Pancreas (tissue), 10 donors: ENCODE results near the gene TP53BP1. TPM values are rescaled to one million over a fixed set of nuclear protein-coding genes. Genes with fewer than 3 reads are reported as not detected.

ENCODE experiments used
- ATAC-seq, 4 donors: fragments of 200-7000 bp; cut with Tn5 transposase; one replicate each; pipeline versions ENCODE4 v1.8.0 to v1.9.1; 2020; ENCODE audit warnings: mild to moderate bottlenecking in 4 of 4, moderate library complexity in 4 of 4
- DNase-seq, 6 donors: peaks; one replicate each; pipeline ENCODE4 v3.0.0-alpha.2; 2020
- FAIRE-seq: peaks from 2 replicates; lab custom pipeline; 2012; peaks lifted over from hg19 to GRCh38; lab: Jason Lieb, UNC
- H3K27ac ChIP-seq, 4 donors: fragments of 200-600 bp; sonication (generic); 1 replicate in 3 of 4; 2 replicates in 1 of 4; pipeline versions ENCODE4 v1.5.0 to v1.8.0; 2020
- H3K27me3 ChIP-seq, 4 donors: fragments of 200-600 bp; one replicate each; pipeline ENCODE4 v1.8.0; 2021
- H3K36me3 ChIP-seq, 3 donors: fragments of 200-600 bp; sonication (generic) in 1 of 3; one replicate each; pipeline versions ENCODE4 v1.5.0 to v1.8.0; 2020 to 2021
- H3K4me1 ChIP-seq, 3 donors: fragments of 200-600 bp; one replicate each; pipeline ENCODE4 v1.8.0; 2021
- H3K4me3 ChIP-seq, 4 donors: fragments of 200-600 bp; sonication (generic) in 2 of 4; one replicate each; pipeline versions ENCODE4 v1.5.0 to v1.8.0; 2020 to 2021
- H3K9me3 ChIP-seq, 4 donors: fragments of 200-600 bp; one replicate each; pipeline ENCODE4 v1.8.0; 2021
- CTCF ChIP-seq, 4 donors: fragments of 200-600 bp; sonication (generic) in 3 of 4; IDR thresholded peaks; one replicate each; pipeline versions ENCODE4 v1.5.0 to v1.8.0; 2021; ENCODE audit warnings: antibody characterized with exemption in 4 of 4
- WGBS, 2 donors: extraction: QIAGEN DNeasy Blood & Tissue Kit; methylation state at CpG; one replicate each; pipeline ENCODE4 v1.1.7; 2013; 5-methylcytosine and 5-hydroxymethylcytosine counted together
- intact Hi-C, 3 donors: fragments of 100-400 bp; cut with DNase I; formaldehyde crosslinking; loops; one replicate each; pipeline versions ENCODE4 v1.11.1 to v1.14.2; 2022
- polyA plus RNA-seq, 2 donors: library from polyadenylated mRNA; stranded (reverse); fragments of 200-250 nt; gene quantifications; one replicate each; pipeline ENCODE4 v1.2.3, GENCODE V29; 2013
- total RNA-seq, 6 donors: library from RNA; stranded (reverse); fragmentation: NEBNext Ultra II Directional in 4 of 6; extraction: Animal tissue kit (Norgen Biotek cat#: 25700) in 4 of 6; gene quantifications; one replicate each; pipeline versions ENCODE4 v1.2.1 to v1.2.4, GENCODE V29; 2021 to 2023
- donor health status: healthy with polysubstance abuse.
- donor health status: DM: no; HTN: no; CAD: no; lungs with moderate emphysema.
- donor health status: DM: no; HTN: no; CAD: no.
- donor health status: control.
- donor health status: control.
- donor health status: Bipolar disorder and iron deficiency.
- donor health status: DM: yes; HTN: yes; CAD: no.
- donor health status: DM: no; HTN: no; CAD: no.
- donor health status: DM: no; HTN: no; CAD: no.
- donor health status: DM: yes; HTN: yes; CAD: no.

TP53BP1 gene
- total and polyA plus RNA-seq, 8 donors: 12.4 to 31.8 (median 15.2) TPM

- peak; percentile 56 for FAIRE-seq
- WGBS, 2 donors: 75 to 81% methylated on average over 4 of the region's 4 CpGs
Measured at GRCh38 chr15:43483297-43484128, 9.4 kb downstream of the TP53BP1 start.

GRCh38 chr15:43473885-43474284 is 19.1 kb downstream of the TP53BP1 start:
- DNase-seq (peak in 1 of 6 donors; percentile 60), ATAC-seq (no peak), FAIRE-seq (no peak)
- Histone ChIP-seq H3K9me3 (no peaks in the 10 kb centered on the region), H3K27ac (no peak overlapping the region), H3K4me1 (no peaks in the 10 kb centered on the region), H3K36me3 (peaks cover 0 to 66% (median 20%) of the 10 kb centered on the region in 3 donors), H3K4me3 (no peak overlapping the region), H3K27me3 (no peaks in the 10 kb centered on the region)
- intact Hi-C loops: no loop called here
- TF ChIP-seq CTCF (IDR thresholded peaks at IDR 0.05): no peak
- 96 to 98% methylated on average over 25 of the region's 25 CpGs for WGBS, 2 donors

More at GRCh38 chr15:43483297-43484128, 9.4 kb downstream of the TP53BP1 start:
- no peaks in the 10 kb centered on the region for H3K27me3 ChIP-seq
- TF ChIP-seq CTCF (IDR thresholded peaks at IDR 0.05): no peak
- H3K4me3 ChIP-seq: no peak overlapping the region
- peaks cover 0 to 22% (median 12%) of the 10 kb centered on the region in 3 donors for H3K36me3 ChIP-seq
- no peak overlapping the region for H3K27ac ChIP-seq
- ATAC-seq (no peak), DNase-seq (no peak)
- intact Hi-C loops: no loop called here
- no peaks in the 10 kb centered on the region for H3K4me1 ChIP-seq
- no peaks in the 10 kb centered on the region for H3K9me3 ChIP-seq

GRCh38 chr15:43471975-43472374 is 21.0 kb downstream of the TP53BP1 start:
- TF ChIP-seq CTCF (IDR thresholded peaks at IDR 0.05): no peak
- Histone ChIP-seq H3K36me3 (peaks cover 0 to 47% (median 10%) of the 10 kb centered on the region in 3 donors), H3K4me1 (no peaks in the 10 kb centered on the region), H3K27ac (no peak overlapping the region), H3K4me3 (no peak overlapping the region), H3K9me3 (no peaks in the 10 kb centered on the region), H3K27me3 (no peaks in the 10 kb centered on the region)
- intact Hi-C loops: no loop called here
- DNase-seq: no peak
- no peak for ATAC-seq
- no peak for FAIRE-seq

- FAIRE-seq: no peak
- WGBS, 2 donors: 88 to 91% methylated on average over 3 of the region's 3 CpGs
- H3K4me1 ChIP-seq: no peaks in the 10 kb centered on the region
- H3K27ac ChIP-seq: no peak overlapping the region
- DNase-seq: no peak
- ATAC-seq: no peak
- TF ChIP-seq CTCF (IDR thresholded peaks at IDR 0.05): no peak
- intact Hi-C loops: no loop called here
- no peak overlapping the region for H3K4me3 ChIP-seq
- no peaks in the 10 kb centered on the region for H3K9me3 ChIP-seq
- peaks cover 0 to 32% (median 6%) of the 10 kb centered on the region in 3 donors for H3K36me3 ChIP-seq
- H3K27me3 ChIP-seq: no peaks in the 10 kb centered on the region
Measured at GRCh38 chr15:43469867-43470266, 23.1 kb downstream of the TP53BP1 start.

GRCh38 chr15:43465100-43465499 is 27.9 kb downstream of the TP53BP1 start:
- intact Hi-C loops: no loop called here
- ATAC-seq: no peak

More at GRCh38 chr15:43465100-43465499, 27.9 kb downstream of the TP53BP1 start:
- no peaks in the 10 kb centered on the region for H3K9me3 ChIP-seq
- no peak for TF ChIP-seq CTCF (IDR thresholded peaks at IDR 0.05)
- no peak for FAIRE-seq
- H3K36me3 ChIP-seq: peaks cover 0 to 11% (median 0%) of the 10 kb centered on the region in 3 donors
- no peak overlapping the region for H3K27ac ChIP-seq
- DNase-seq: no peak
- 87 to 89% methylated on average over 2 of the region's 2 CpGs for WGBS, 2 donors
- H3K4me1 ChIP-seq: no peaks in the 10 kb centered on the region
- no peak overlapping the region for H3K4me3 ChIP-seq
- H3K27me3 ChIP-seq: no peaks in the 10 kb centered on the region
